Astrocyte of the cerebellum (primary cell): ENCODE data around the gene CEBPG.

Source experiments
- DNase-seq: peaks from one replicate; pipeline ENCODE4 v3.0.0-alpha.2; 2011; ENCODE audit warnings: low read depth
- H3K4me3 ChIP-seq: 2 replicates; pipeline ENCODE4 v1.5.1; 2011; ENCODE audit warnings: mild to moderate bottlenecking, low read depth, low read length, moderate library complexity
- in situ Hi-C: cut with HindIII; loops from 2 replicates; pipeline ENCODE4 v1.10.0; 2017; ENCODE audit warnings: low sequenced_read_pairs
- TF ChIP-seq, protein P1 (sequence below): IDR thresholded peaks from 2 replicates; pipeline ENCODE4 v1.5.1; 2012; ENCODE audit warnings: low read length, low read depth, moderate library complexity, mild to moderate bottlenecking; ENCODE audit errors: missing control alignments

CEBPG gene

DNA sequence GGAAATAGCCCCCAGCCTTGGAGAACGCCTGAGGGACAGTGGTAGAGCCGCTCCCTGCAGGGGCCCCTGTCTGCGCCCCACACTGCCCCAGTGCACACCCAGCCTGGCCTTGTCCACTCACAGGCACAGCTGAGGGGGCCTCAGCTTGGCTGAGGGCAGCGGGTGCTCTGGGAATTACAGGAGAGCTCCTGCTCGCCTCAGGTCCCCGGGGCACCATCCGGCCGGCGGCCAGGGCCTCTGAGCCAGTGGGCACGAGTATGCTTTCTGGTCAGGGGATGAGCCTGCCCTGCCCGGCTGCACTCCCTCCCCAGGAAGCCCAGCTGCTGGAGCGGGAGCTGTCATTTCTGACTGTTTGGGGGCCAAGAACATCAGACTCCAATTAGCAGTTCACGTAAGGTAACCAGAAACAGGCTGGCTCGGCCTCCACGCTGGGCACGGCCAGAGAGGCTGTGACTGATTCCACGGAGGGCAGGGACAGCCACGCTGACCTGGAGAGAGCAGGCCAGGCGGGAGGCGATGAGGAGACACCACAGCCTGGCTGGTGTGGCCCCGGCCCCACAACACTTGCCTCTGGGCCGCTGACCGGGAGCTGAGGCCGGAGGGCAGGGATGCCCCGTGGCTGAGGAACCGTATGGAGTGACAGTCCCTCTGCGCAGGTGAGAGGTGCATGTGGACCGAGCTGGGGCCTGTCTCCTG is 15.4 kb downstream of the CEBPG start:
- in situ Hi-C loops, result no loop called here
- TF ChIP-seq, protein P1, sequence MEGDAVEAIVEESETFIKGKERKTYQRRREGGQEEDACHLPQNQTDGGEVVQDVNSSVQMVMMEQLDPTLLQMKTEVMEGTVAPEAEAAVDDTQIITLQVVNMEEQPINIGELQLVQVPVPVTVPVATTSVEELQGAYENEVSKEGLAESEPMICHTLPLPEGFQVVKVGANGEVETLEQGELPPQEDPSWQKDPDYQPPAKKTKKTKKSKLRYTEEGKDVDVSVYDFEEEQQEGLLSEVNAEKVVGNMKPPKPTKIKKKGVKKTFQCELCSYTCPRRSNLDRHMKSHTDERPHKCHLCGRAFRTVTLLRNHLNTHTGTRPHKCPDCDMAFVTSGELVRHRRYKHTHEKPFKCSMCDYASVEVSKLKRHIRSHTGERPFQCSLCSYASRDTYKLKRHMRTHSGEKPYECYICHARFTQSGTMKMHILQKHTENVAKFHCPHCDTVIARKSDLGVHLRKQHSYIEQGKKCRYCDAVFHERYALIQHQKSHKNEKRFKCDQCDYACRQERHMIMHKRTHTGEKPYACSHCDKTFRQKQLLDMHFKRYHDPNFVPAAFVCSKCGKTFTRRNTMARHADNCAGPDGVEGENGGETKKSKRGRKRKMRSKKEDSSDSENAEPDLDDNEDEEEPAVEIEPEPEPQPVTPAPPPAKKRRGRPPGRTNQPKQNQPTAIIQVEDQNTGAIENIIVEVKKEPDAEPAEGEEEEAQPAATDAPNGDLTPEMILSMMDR, result no peak
- DNase-seq, result no peak
- H3K4me3 ChIP-seq, result no peak overlapping the region

DNA sequence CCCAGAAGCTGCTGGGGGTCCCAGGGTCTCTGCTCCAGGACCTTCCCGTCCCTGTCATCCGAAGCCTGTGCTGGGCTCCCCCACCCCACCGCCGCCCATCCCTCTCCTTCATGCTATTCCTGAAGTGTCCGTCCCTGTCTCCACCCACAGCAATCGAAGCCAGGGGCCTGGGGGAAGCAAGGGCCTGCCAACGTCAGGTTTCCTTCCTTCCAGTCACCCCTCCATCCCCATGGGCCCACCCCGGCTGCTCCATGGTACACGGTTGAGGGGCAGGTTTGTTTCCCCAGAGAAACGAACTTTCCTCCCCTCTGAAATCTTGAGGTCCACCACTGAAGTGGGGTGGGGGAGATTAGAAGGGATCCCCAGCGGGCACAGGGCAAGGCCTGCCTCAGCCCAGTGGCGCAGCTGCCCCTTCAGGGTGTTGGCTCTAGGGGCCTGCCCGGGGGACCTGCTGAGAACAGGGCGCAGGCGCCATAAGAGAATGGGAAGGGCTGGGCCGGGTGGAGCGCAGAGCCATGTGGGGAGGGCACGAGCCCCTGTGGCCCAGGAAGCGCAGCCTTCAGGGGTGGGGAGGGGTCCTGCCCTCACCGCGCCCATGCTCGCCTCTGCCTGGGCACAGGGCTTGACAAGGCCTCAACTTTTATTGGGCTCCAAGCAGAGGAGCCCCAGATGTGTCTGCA is 16.1 kb downstream of the CEBPG start:
- in situ Hi-C loops, result no loop called here
- TF ChIP-seq, protein P1, result no peak
- no peak for DNase-seq
- H3K4me3 ChIP-seq, result no peak overlapping the region

- TF ChIP-seq, protein P1, result no peak
- no peak overlapping the region for H3K4me3 ChIP-seq
- in situ Hi-C loops, result no loop called here
- peak; percentile 56 for DNase-seq
Measured at GRCh38 chr19:33390101-33390907, 16.8 kb downstream of the CEBPG start.

DNA sequence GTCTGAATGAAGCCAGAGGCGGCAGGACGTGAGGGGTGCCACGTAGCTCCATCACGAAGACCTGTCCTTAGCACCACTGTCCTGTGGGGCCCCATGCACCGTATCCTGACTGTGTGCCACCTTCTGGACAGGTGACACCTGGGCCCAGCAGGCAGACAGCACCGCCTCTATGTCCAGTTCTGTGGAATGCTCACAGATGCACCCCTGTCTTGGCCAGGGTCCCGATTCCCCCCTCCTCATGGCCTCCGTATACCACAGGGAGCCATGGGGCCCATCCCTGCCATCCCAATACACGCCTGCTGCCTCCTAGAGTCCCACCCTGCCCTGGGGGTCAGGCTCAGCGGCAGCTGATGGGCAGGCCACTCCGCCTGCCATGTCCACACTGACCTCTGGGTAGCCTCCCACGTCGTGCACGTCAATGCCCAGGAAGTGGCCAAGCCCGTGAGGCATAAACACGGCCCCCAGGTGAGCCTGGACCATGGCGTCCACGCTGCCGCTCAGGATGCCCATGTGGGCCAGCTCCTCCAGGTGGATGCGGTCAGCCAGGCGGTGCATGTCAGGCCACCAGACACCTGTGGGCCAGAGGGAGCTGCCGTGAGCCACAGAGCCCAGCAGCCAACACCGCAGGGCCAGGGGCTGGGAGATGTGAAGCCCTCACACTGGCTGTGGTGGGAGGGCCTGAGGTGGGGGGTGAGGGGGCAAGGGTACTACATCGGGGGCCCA is 17.6 kb downstream of the CEBPG start:
- DNase-seq, result no peak
- TF ChIP-seq, protein P1, result no peak

GRCh38 chr19:33391631-33392249 is 18.2 kb downstream of the CEBPG start:
- in situ Hi-C loops, result no loop called here
- TF ChIP-seq, protein P1, result no peak
- no peak overlapping the region for H3K4me3 ChIP-seq
- no peak for DNase-seq

More for the DNA sequence above, 17.6 kb downstream of the CEBPG start:
- in situ Hi-C loops, result no loop called here
- H3K4me3 ChIP-seq, result no peak overlapping the region
